ENCODE results near the gene DPH7. TPM values are rescaled to one million over a fixed set of nuclear protein-coding genes. Genes with fewer than 3 reads are reported as not detected.

The DPH7 gene
- total RNA-seq, 1 experiment from 2014 or later: 43.9 TPM

- no peak overlapping the region for H3K4me3 Mint-ChIP-seq
- no peaks in the 10 kb centered on the region for H3K9me3 Mint-ChIP-seq
- no peaks in the 10 kb centered on the region for H3K27me3 Mint-ChIP-seq (ENCODE audit: low read depth)
- H3K36me3 Mint-ChIP-seq: peaks cover 48% of the 10 kb centered on the region
- ChIA-PET POLR2A (no interaction called here), CTCF (no interaction called here)
- peaks cover 13% of the 10 kb centered on the region for H3K4me1 Mint-ChIP-seq
- DNase-seq (ENCODE audit: low spot score): no peak
- no peak overlapping the region for H3K27ac Mint-ChIP-seq
- TF ChIP-seq GRHL2 (CRISPR knock-in tag; IDR thresholded peaks at IDR 0.05; ENCODE audit: insufficient replicate concordance, severe bottlenecking) (no peak), CREM (CRISPR knock-in tag; IDR thresholded peaks at IDR 0.05) (no peak), NFYB (CRISPR knock-in tag; conservative IDR thresholded peaks at IDR 0.05; ENCODE audit: low read depth) (no peak), ATF1 (CRISPR knock-in tag; IDR thresholded peaks at IDR 0.05) (no peak), MXD4 (CRISPR knock-in tag; IDR thresholded peaks at IDR 0.05; ENCODE audit: borderline replicate concordance) (no peak), FOXK1 (CRISPR knock-in tag; IDR thresholded peaks at IDR 0.05) (no peak), MLX (CRISPR knock-in tag; IDR thresholded peaks at IDR 0.05) (no peak), NR2C2 (CRISPR knock-in tag; IDR thresholded peaks at IDR 0.05) (no peak), E2F1 (CRISPR knock-in tag; IDR thresholded peaks at IDR 0.05) (no peak)
- ATAC-seq: no peak
Observed at GRCh38 chr9:137574192-137574591, 4.5 kb downstream of the DPH7 start.

GRCh38 chr9:137570566-137570965 is 8.2 kb downstream of the DPH7 start:
- Mint-ChIP-seq H3K36me3 (peaks cover 46% of the 10 kb centered on the region), H3K9me3 (peaks cover 3% of the 10 kb centered on the region; the same call in 1 of the 2 replicates), H3K27me3 (ENCODE audit: low read depth) (no peaks in the 10 kb centered on the region), H3K4me1 (no peaks in the 10 kb centered on the region), H3K4me3 (no peak overlapping the region), H3K27ac (no peak overlapping the region)
- no peak for ATAC-seq
- CTCF ChIA-PET: no interaction called here
- no peak for DNase-seq (ENCODE audit: low spot score)
- POLR2A ChIA-PET: no interaction called here
- TF ChIP-seq ZNF416 (CRISPR knock-in tag; IDR thresholded peaks at IDR 0.05): no peak
- no peak for TF ChIP-seq TEAD1 (CRISPR knock-in tag; IDR thresholded peaks at IDR 0.05)
- TF ChIP-seq RELA (CRISPR knock-in tag; IDR thresholded peaks at IDR 0.05; ENCODE audit: borderline replicate concordance): no peak
- TF ChIP-seq KAT7 (CRISPR knock-in tag; IDR thresholded peaks at IDR 0.05; ENCODE audit: borderline replicate concordance): no peak
- TF ChIP-seq MXD4 (CRISPR knock-in tag; IDR thresholded peaks at IDR 0.05; ENCODE audit: borderline replicate concordance): no peak
- TF ChIP-seq HMGXB4 (CRISPR knock-in tag; IDR thresholded peaks at IDR 0.05): no peak
- no peak for TF ChIP-seq ERG (CRISPR knock-in tag; IDR thresholded peaks at IDR 0.05)
- no peak for TF ChIP-seq SP1 (CRISPR knock-in tag; conservative IDR thresholded peaks at IDR 0.05)
- no peak for TF ChIP-seq MYBL2 (CRISPR knock-in tag; IDR thresholded peaks at IDR 0.05)
- TF ChIP-seq RORB (CRISPR knock-in tag; IDR thresholded peaks at IDR 0.05): no peak
- TF ChIP-seq ZNF423 (CRISPR knock-in tag; IDR thresholded peaks at IDR 0.05): no peak
- TF ChIP-seq NFE2L1 (CRISPR knock-in tag; IDR thresholded peaks at IDR 0.05): no peak
- TF ChIP-seq E2F4 (CRISPR knock-in tag; IDR thresholded peaks at IDR 0.05; ENCODE audit: borderline replicate concordance, low read depth): no peak
- TF ChIP-seq E2F1 (CRISPR knock-in tag; IDR thresholded peaks at IDR 0.05): no peak
- no peak for TF ChIP-seq TEAD4 (CRISPR knock-in tag; IDR thresholded peaks at IDR 0.05)
- TF ChIP-seq USF2 (CRISPR knock-in tag; IDR thresholded peaks at IDR 0.05): no peak
- no peak for TF ChIP-seq PRDM15 (CRISPR knock-in tag; IDR thresholded peaks at IDR 0.05)
- TF ChIP-seq SMAD4 (CRISPR knock-in tag; IDR thresholded peaks at IDR 0.05): no peak
